Osteoblast (primary cell): ENCODE measurements around the gene CLPTM1L. TPM values are rescaled to one million over a fixed set of nuclear protein-coding genes. Genes with fewer than 3 reads are reported as not detected.
A peak's percentile ranks its signal among the peaks of the same experiment; 100 is the strongest.
"Not testable (repeated sequence)": the region's sequence is repeated elsewhere in the genome, so short reads cannot be mapped to it uniquely, and the experiment has no call there.

Source experiments
- DNase-seq: peaks from one replicate; pipeline ENCODE4 v3.0.0; 2011; ENCODE audit warnings: low spot score, mixed read lengths; ENCODE audit not compliant: insufficient read length; ENCODE audit errors: missing footprints
- H2AFZ ChIP-seq: 2 replicates; pipeline ENCODE4 v1.6.0; 2011; ENCODE audit warnings: mild to moderate bottlenecking, low read length
- H3K27ac ChIP-seq: 2 replicates; pipeline ENCODE4 v1.5.1; 2011; ENCODE audit warnings: mild to moderate bottlenecking, low read depth, low read length, moderate library complexity
- H3K27me3 ChIP-seq: 2 replicates; pipeline ENCODE4 v1.6.0; 2012; ENCODE audit warnings: mild to moderate bottlenecking, control low read depth, inconsistent platforms, low read length, moderate library complexity; ENCODE audit not compliant: insufficient read depth
- H3K36me3 ChIP-seq: 2 replicates; pipeline ENCODE4 v1.5.1; 2011; ENCODE audit warnings: mild to moderate bottlenecking, low read length, control low read depth, moderate library complexity; ENCODE audit not compliant: insufficient read depth
- H3K4me1 ChIP-seq: 2 replicates; pipeline ENCODE4 v1.5.1; 2011; ENCODE audit warnings: mild to moderate bottlenecking, low read length, control low read depth, moderate library complexity; ENCODE audit not compliant: insufficient read depth
- H3K4me2 ChIP-seq: 2 replicates; pipeline ENCODE4 v1.6.0; 2011; ENCODE audit warnings: mild to moderate bottlenecking, low read length; ENCODE audit not compliant: insufficient read depth
- H3K4me3 ChIP-seq: fragments of 200-600 bp; sonication (generic); 3 replicates; pipeline ENCODE4 v1.5.1; 2012; ENCODE audit warnings: mild to moderate bottlenecking, low read length, inconsistent platforms; ENCODE audit not compliant: insufficient read depth
- H3K79me2 ChIP-seq: 2 replicates; pipeline ENCODE4 v1.6.0; 2012; ENCODE audit warnings: mild to moderate bottlenecking, low read length, control low read depth, inconsistent platforms; ENCODE audit not compliant: insufficient read depth
- H3K9me3 ChIP-seq: 2 replicates; pipeline ENCODE4 v1.5.1; 2011; ENCODE audit warnings: low read depth, low read length, control low read depth
- H4K20me1 ChIP-seq: 2 replicates; pipeline ENCODE4 v1.6.0; 2012; ENCODE audit warnings: mild to moderate bottlenecking, low read length, control low read depth; ENCODE audit not compliant: insufficient read depth
- CTCF ChIP-seq: IDR thresholded peaks from 2 replicates; pipeline ENCODE4 v1.5.1; 2011; ENCODE audit warnings: mild to moderate bottlenecking, low read depth, low read length, moderate library complexity; ENCODE audit errors: extremely low read depth
- total RNA-seq: library from RNA; depleted of rRNA; stranded (reverse); fragments of >200 nt; gene quantifications from 2 replicates; pipeline ENCODE4 v1.2.3, GENCODE V29; 2012

The CLPTM1L gene
- total RNA-seq, 1 donor, result 139 TPM

DNA sequence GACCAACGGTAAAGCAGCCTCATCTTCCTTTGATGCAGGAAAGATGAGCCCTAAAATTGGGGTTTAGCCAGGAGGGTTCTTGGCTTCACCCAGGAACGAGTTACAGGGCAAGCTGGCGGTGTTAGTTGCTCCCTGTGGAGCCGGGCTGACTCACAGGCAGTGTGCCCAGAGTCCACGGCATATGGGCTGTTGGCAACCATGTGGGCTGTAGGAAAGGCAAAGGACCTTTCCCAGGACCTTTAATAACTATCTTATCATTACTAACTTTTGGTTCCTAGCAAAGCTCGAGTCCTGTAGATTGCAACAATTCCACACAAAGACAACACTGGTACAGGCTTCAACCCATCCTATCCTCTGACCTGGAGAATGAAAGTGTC lies 29.8 kb upstream of the CLPTM1L start:
- H3K27me3 ChIP-seq, result peaks cover 23% of the 10 kb centered on the region
- H3K36me3 ChIP-seq, result no peaks in the 10 kb centered on the region
- no peak overlapping the region for H2AFZ ChIP-seq
- no peak overlapping the region for H3K4me2 ChIP-seq
- H3K27ac ChIP-seq, result no peak overlapping the region
- no peak for TF ChIP-seq CTCF
- DNase-seq, result peak; percentile 68
- H3K4me1 ChIP-seq, result no peaks in the 10 kb centered on the region
- no peak overlapping the region for H3K4me3 ChIP-seq
- no peaks in the 10 kb centered on the region for H3K79me2 ChIP-seq
- no peaks in the 10 kb centered on the region for H4K20me1 ChIP-seq
- H3K9me3 ChIP-seq, result no peaks in the 10 kb centered on the region

- H3K27ac ChIP-seq, result no peak overlapping the region
- no peaks in the 10 kb centered on the region for H3K79me2 ChIP-seq
- peaks cover 22% of the 10 kb centered on the region for H3K27me3 ChIP-seq
These were observed 29.3 kb upstream of the CLPTM1L start for GRCh38 chr5:1374030-1374678.

GRCh38 chr5:1371972-1372342 lies 27.1 kb upstream of the CLPTM1L start:
- not testable (repeated sequence) for H3K4me1 ChIP-seq, DNase-seq, H4K20me1 ChIP-seq, H3K36me3 ChIP-seq, H3K4me3 ChIP-seq, H2AFZ ChIP-seq, H3K4me2 ChIP-seq, H3K9me3 ChIP-seq, H3K79me2 ChIP-seq, H3K27ac ChIP-seq
- peaks cover 17% of the 10 kb centered on the region for H3K27me3 ChIP-seq

More at GRCh38 chr5:1374030-1374678, 29.3 kb upstream of the CLPTM1L start:
- no peak overlapping the region for H2AFZ ChIP-seq
- H3K4me2 ChIP-seq, result no peak overlapping the region
- no peaks in the 10 kb centered on the region for H3K9me3 ChIP-seq
- DNase-seq, result no peak
- TF ChIP-seq CTCF, result no peak
- H3K36me3 ChIP-seq, result no peaks in the 10 kb centered on the region
- H3K4me1 ChIP-seq, result no peaks in the 10 kb centered on the region
- H4K20me1 ChIP-seq, result no peaks in the 10 kb centered on the region
- H3K4me3 ChIP-seq, result no peak overlapping the region

DNA sequence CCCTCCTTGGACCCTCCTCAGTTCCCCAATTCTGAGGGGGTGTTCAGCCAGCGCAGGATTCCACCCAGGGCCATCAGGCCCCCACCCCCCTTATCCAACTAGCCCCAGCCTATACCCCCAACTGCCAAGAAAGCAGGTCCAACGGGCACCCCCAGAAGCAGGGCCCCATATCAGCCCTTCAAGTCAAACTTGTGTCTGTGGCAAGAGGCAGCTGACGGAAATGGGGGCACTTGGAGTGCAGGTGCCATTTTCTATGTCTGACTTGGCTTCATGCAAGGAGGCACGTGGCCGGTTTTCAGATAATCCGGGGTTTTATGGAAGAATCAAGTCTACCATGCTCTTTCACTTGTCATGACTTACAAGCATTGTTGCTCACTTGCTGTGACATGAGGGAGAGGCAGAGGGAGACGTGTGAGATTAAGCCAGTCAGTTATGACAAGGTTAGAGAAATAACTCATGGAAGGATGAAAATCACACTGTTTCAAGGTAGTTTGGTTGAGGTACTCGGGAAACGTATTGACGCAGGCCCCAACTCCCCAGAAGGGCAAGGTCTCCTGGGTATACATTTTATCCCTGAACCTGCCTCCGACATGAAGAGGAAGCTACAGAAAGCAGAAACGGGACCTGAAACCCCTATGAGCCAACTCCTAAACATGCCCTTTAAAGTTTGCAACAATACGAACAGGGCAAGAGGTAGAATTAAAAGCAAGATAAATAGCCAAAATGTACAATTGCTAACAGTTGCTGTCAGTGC lies 26.5 kb upstream of the CLPTM1L start:
- Histone ChIP-seq H2AFZ (no peak overlapping the region), H3K4me2 (no peak overlapping the region), H3K9me3 (no peaks in the 10 kb centered on the region), H3K27ac (no peak overlapping the region), H3K4me3 (no peak overlapping the region), H3K79me2 (no peaks in the 10 kb centered on the region), H4K20me1 (no peaks in the 10 kb centered on the region), H3K27me3 (peaks cover 17% of the 10 kb centered on the region), H3K4me1 (no peaks in the 10 kb centered on the region), H3K36me3 (no peaks in the 10 kb centered on the region)
- TF ChIP-seq CTCF, result no peak
- DNase-seq, result no peak
